RWPE2 (cell line): Measurements from ENCODE around the gene LAMB4.
A peak's percentile ranks its signal among the peaks of the same experiment; 100 is the strongest.

Experiments
- ATAC-seq: fragments of 200-7000 bp; cut with Tn5 transposase; 3 replicates; pipeline ENCODE4 v1.9.1; 2021; ENCODE audit warnings: low read depth
- DNase-seq: peaks from one replicate; pipeline ENCODE4 v3.0.0-alpha.2; 2020; ENCODE audit warnings: low spot score
- H3K27ac ChIP-seq: fragments of 450-650 bp; 2 replicates; pipeline ENCODE4 v1.5.1; 2017; ENCODE audit warnings: mild to moderate bottlenecking; ENCODE audit not compliant: poor library complexity, severe bottlenecking
- H3K27me3 ChIP-seq: fragments of 250-450 bp; sonication (Bioruptor Pico); 2 replicates; pipeline ENCODE4 v1.5.1; 2021; ENCODE audit warnings: mild to moderate bottlenecking, moderate library complexity; ENCODE audit not compliant: insufficient read depth, poor library complexity, severe bottlenecking
- H3K36me3 ChIP-seq: fragments of 250-450 bp; sonication (Bioruptor Pico); 2 replicates; pipeline ENCODE4 v1.5.1; 2020; ENCODE audit warnings: low read depth, mild to moderate bottlenecking, moderate library complexity
- H3K4me1 ChIP-seq: fragments of 250-450 bp; sonication (Bioruptor Pico); 2 replicates; pipeline ENCODE4 v1.5.1; 2021; ENCODE audit warnings: mild to moderate bottlenecking, moderate library complexity; ENCODE audit not compliant: insufficient read depth, poor library complexity, severe bottlenecking
- H3K4me3 ChIP-seq: fragments of 250-450 bp; sonication (Bioruptor Pico); 2 replicates; pipeline ENCODE4 v1.5.1; 2021; ENCODE audit warnings: mild to moderate bottlenecking, moderate library complexity; ENCODE audit not compliant: severe bottlenecking
- H3K9me3 ChIP-seq: fragments of 250-450 bp; sonication (Bioruptor Pico); 2 replicates; pipeline ENCODE4 v1.5.1; 2021; ENCODE audit warnings: mild to moderate bottlenecking, moderate library complexity; ENCODE audit not compliant: severe bottlenecking
- CTCF ChIP-seq: fragments of 450-650 bp; IDR thresholded peaks from one replicate; pipeline ENCODE4 v1.5.1; 2017; ENCODE audit warnings: mild to moderate bottlenecking, moderate library complexity; ENCODE audit not compliant: poor library complexity, severe bottlenecking

LAMB4 gene

GRCh38 chr7:108007762-108008161 is 122.4 kb downstream of the LAMB4 start:
- TF ChIP-seq CTCF = no peak
- Histone ChIP-seq H3K27me3 (no peaks in the 10 kb centered on the region), H3K4me1 (peaks cover 18% of the 10 kb centered on the region), H3K36me3 (no peaks in the 10 kb centered on the region), H3K27ac (no peak overlapping the region), H3K4me3 (no peak overlapping the region), H3K9me3 (no peaks in the 10 kb centered on the region)
- DNase-seq (no peak), ATAC-seq (no peak)

- peaks cover 13% of the 10 kb centered on the region for H3K4me1 ChIP-seq
- no peak overlapping the region for H3K27ac ChIP-seq
- no peaks in the 10 kb centered on the region for H3K27me3 ChIP-seq
- ATAC-seq = no peak
- no peak overlapping the region for H3K4me3 ChIP-seq
- H3K36me3 ChIP-seq = no peaks in the 10 kb centered on the region
- DNase-seq = no peak
- H3K9me3 ChIP-seq = no peaks in the 10 kb centered on the region
- TF ChIP-seq CTCF = no peak
Measured at GRCh38 chr7:108007261-108007660, 122.9 kb downstream of the LAMB4 start.

GRCh38 chr7:108004220-108005142 is 125.7 kb downstream of the LAMB4 start:
- Histone ChIP-seq H3K9me3 (no peaks in the 10 kb centered on the region), H3K36me3 (peaks cover 25% of the 10 kb centered on the region), H3K4me3 (no peak overlapping the region), H3K4me1 (peaks cover 17% of the 10 kb centered on the region), H3K27me3 (no peaks in the 10 kb centered on the region), H3K27ac (no peak overlapping the region)
- TF ChIP-seq CTCF = no peak
- DNase-seq = no peak
- ATAC-seq = no peak

GRCh38 chr7:108003599-108003935 is 126.6 kb downstream of the LAMB4 start:
- Histone ChIP-seq H3K9me3 (no peaks in the 10 kb centered on the region), H3K27me3 (no peaks in the 10 kb centered on the region), H3K4me1 (peaks cover 26% of the 10 kb centered on the region), H3K27ac (peak overlapping the region; percentile 99), H3K4me3 (peak overlapping the region; percentile 58), H3K36me3 (peaks cover 34% of the 10 kb centered on the region)
- DNase-seq (no peak), ATAC-seq (no peak)
- no peak for TF ChIP-seq CTCF
